Fibroblast of skin of left biceps (primary cell): ENCODE data around the gene FRMD8.

Experiments
- DNase-seq, 2 experiments: peaks; one replicate each; pipeline ENCODE4 v3.0.0-alpha.2; 2013; ENCODE audit warnings: low read depth in 2 of 2

Gene FRMD8

DNA sequence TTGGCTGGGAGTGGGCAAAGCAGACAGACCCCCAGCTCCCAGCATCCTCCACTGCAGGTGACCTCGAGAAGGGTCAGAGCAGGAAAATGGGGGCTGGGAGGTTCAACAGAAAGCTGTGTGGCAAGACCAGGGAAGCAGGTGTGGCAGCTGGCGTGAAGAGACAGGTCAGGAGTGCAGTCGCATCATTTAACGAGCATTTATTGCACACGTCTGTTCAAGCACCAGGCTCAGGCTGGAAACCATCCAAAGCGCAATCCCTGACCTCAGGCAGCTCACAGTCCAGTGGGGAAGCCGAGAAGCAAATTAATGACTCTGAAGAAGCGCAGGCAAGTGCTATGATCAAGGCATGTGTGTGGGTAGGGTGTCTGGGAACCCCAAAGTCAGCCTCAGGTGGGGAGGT lies 11.4 kb upstream of the FRMD8 start:
- DNase-seq, result no peak

DNA sequence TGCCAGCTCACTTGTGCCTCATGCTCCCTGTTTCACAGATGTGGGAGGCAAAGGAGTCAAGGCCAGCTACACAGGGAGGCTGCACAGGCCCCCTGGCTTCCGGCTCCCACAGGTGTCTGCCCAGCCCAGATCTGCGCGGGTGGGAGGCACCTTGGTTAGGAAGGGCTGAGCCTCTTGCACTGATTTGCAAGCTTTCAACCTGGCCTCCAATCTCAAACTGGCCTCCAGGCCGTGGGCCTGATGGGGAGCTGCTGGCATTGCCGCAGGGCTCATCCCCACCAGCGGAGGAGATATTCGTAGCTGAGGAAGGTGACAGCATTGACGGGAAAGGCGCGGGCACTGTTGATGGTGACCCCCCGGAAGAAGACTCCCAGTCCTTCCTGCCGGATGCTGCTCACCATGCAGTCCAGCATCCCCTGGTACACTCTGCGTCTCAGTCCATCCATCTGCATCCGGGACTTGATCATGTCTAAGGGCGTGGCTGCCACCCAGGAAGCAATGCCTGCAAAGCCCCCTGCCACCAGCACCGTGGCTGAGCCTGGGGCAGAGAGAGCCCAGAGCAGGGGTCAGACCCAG lies 10.2 kb upstream of the FRMD8 start:
- DNase-seq, result no peak

DNA sequence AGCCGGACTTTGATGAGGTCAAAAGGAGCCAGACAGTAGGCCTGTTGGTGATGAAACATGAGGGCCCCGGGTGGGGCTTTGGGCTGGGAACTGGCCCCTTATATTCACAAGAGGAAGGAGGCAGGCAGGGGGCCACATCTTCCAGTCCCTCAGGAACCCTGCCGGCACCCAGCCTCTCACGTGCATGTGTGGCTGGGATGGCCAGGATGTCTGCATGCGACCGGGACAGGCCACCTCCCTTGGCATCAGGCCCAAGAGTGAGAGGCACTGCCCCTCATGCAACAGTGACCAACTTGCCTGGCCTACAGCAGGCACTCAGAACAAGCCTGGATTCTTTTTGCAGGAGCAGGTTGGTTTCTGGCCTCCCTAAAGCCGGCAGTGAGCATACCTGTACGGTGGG lies 9.4 kb upstream of the FRMD8 start:
- DNase-seq, result no peak

DNA sequence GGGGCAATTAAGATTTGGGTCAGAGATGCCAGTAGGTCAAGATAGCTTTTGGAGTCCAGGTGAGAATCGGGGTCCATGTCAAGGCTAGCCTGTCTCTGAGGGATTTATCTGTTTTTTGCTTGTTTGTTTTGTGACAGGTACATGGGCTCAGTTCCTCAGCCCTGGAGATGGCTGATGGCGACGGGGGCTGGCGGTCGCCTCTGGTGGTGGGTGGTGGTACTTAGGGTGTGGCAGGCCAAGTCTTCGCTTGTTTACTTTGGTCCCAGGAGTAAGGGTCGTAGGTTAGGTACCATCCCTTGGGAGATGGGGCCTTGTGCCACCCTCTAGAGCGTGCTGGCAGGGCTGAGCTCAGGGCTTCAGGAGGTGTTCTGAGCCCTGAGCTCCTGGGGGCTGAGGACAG lies 8.7 kb upstream of the FRMD8 start:
- DNase-seq, result no peak

DNA sequence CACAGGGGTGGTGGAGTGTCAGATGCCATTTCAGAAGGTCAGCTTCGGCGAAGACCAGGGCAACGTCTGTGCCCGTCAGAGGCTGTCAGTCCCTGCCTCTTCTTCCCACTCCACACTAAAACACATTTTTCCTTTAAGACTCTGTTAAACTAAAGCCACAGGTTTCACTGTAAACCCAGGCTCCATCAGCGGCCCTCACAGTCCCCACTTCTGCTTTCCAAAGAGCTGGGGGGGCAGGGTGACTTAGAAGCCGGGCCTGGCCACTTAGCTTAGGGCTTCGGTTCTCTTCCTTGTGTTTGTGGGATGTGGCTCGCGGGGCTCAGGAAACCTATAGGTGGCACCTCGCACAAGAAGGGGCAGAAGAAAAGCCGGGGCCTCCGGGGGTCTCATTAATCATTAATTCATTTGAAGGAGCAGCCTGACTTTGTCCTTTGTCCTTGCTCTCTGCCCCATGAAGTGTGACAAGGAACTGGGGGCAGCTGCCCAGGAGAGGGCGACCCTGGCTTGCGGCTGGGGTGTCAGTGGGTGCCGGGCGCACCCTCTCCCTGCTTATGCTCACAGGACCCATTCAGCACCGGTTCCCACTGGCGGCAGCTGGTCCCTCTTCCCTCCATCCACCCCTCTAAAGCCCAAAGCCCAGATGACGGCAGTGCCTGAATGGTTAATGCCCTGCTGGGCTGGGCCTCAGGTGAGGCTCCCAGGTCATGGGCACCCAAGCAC lies 8.1 kb upstream of the FRMD8 start:
- DNase-seq, result no peak

DNA sequence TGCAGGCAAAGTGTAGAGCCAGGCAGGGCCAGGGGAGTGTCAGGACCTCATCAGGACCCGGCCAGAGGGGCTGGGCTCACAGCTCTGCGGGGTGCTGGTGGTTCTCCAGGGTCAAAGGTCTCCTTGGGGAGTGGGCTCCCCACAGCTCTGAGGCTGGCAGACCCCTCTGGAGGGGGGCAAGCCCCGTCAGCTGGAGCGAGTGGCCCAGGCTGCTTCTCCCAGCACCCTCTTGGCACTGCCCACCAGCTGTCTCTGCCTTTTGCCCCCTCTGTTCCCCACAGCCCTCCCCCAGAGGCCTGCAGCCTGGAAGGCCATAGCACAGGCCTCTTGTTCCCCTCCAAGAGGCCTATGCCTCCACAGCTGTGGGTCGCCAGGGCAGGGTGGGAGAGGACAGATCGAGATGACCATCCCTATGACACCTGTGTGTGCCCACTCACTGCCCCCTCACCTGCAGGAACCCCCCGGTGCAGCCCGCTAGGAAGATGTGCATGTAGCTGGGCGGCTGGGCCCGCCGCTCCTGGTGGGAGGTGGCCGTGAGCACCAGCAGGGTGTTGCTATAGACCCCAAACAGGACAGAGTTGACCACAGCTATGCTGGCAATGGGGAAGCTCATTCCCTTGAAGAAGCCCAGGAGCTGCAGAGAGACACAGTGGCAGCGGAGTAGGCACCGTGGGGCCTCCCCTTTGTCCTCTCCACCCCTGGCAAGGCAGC lies 7.4 kb upstream of the FRMD8 start:
- DNase-seq, result no peak

DNA sequence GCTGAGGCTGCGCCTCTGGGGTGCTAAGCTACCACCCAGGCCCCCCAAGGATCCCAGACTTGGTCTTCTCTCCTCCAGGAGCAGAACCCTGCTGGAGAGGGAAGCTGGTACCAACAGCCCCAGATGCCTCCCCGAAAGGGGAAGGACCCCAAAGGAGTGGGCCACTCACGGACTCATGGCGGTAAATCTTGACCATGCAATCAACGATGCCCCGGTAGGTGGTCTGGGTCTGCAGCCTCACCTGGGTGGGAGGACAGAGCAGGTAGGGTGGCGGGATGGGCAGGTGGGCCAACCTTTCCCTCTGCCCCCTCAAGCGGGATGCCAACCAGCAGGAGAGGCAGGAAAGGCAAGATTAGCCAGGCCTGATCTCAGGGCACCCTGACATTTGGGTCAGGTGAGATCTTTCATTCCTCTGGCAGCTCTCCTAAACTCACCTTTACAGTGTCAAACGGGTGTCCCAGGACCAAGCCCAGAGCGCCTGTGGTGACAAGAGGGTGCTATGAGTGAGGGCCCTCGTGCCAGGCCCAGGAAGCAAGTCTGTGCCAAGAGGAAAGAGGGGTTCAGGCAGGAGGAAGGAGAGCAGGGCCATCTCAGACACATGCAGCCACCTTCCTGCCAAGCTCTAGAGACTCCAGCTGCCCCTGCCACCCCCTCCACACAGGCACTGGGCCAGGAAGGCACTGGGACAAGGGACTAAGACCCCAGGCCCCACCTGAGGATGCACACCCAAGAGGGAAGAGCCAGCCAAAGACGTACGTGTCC lies 6.6 kb upstream of the FRMD8 start:
- no peak for DNase-seq

DNA sequence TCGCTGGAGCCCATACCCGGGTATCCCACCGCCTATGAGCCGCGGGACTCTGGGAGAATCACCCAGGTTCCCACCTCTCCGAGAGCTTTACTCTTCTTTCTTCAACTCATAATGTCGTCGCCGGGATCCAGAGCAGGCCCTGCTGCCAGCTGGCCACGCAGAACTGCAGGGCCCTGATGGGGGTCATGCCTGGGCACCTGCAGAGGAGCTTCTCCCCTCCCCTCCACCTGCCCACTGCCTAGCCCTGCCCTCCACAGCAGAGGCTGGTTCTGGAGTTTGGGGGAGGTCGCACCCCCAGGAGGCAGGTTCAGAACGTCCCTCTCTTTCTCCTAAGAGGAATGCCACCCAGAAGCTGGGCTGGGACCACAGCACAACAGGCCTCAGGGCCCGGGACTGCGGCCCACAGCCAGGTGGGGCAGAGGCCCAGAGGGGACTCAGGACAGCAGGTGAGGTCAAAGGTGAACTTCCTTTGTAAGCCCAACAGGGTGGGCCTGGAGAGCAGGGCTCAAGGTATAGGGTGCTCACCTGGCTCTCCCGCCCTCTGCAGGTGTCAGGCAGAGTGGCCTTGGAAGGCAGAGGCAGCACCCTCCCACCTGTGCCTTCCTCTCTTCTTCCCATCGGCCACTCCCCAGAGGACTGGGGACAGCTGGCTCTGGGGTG lies 5.8 kb upstream of the FRMD8 start:
- no peak for DNase-seq

DNA sequence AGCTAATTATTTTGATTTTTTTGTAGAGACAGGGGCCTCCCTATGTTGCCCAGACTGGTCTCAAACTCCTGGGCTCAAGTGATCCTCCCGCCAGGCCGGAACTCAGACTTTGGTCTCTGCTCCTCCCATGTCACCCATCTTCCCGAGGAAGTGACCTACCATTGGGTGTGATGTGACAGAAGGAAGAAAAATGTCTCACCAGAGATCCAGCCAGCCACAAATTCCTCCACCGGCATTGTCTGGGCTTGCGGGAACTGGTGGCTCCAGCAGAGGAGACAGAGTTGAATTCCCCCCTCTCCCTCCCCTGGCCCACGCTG lies 4.8 kb upstream of the FRMD8 start:
- no peak for DNase-seq

DNA sequence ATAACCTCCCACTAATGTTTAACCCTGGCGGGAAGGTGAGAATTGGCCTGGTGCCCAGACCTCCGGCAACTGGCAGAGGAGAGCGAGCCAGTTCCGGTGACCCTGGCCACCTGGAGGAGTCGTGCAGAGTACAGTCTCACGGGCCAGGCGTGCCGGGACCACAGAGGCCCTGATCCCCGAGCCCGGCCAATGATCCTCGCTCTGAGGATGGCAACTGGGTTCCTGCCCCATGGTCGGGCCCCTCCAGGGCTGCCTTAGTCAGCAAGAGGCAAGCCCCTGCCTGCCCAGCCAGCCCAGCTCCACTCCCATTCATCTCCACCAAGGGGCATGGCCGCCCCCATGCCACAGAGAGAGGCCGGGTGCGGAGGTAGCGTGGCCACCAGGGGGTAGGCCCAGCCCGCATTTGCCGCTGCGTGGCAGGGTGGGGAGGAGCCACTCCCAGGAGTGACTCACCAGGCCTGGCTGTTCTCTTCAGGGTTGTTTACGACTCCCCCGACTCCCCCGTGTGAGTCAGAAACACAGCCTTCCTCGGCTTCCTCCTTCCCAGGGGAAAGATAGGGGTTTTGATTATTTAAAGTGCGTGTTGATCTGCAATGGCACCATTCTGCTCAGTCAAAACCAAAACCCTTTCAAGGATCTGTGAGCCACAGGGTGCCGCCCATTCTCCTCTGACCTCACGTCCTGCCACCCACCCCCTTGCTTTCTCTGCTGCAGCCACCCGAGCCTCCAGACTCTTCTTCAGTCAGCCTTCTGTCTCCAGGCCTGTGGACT lies 4.2 kb upstream of the FRMD8 start, which contains the start of gene SLC25A45:
TSS of gene SLC25A45 (minus strand) at position 614 of the 771 bp plus-strand sequence. CDS start 695 bp downstream, outside the sequence.
- peak; percentile 96 to 97 for DNase-seq

DNA sequence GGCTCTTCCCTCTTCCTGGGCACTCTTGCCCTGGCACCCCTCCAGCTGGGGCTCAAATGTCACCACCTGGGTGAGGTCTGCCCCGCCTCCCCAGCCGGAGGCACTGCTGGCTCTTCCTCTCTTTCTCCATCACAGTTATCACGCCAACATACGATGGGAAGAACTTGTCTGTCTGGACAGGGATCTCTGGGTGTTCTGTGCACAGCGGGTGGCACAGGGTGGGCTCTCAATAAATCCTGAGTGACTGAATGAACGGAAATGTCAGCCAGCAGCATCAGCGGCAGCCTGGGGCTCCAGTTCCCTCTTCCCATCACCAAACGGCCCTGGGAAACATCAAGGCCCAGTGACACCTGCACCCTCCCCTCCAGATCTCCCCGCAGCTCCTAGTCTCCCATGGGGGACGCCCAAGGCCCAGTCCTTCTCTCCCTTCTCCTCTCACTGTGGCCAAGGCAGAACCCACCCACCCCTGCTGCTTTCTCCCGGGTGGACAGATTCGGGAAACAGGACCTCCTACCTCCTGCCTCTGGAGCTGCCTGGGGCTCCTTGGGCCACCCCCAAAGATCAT lies 3.6 kb upstream of the FRMD8 start:
- DNase-seq, result no peak

DNA sequence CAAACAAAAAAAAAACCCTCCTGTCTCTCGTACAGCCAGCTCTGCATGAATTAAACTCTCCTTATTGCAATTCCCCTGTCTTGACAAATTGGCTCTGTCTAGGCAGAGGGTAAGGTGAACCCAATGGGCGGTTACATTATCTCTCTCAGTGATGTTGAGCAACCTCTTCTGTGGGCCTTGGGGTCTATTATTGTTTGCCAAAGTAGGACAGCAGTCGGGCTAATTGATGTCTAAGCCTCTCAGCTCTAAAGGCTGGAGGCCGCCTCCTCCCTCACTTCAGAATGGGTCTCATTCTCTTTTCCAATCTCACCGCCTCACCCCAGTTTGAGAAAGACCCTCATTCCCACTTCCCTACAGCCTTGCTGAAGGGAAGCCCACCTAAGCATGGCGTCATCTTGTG lies 2.7 kb upstream of the FRMD8 start:
- no peak for DNase-seq

DNA sequence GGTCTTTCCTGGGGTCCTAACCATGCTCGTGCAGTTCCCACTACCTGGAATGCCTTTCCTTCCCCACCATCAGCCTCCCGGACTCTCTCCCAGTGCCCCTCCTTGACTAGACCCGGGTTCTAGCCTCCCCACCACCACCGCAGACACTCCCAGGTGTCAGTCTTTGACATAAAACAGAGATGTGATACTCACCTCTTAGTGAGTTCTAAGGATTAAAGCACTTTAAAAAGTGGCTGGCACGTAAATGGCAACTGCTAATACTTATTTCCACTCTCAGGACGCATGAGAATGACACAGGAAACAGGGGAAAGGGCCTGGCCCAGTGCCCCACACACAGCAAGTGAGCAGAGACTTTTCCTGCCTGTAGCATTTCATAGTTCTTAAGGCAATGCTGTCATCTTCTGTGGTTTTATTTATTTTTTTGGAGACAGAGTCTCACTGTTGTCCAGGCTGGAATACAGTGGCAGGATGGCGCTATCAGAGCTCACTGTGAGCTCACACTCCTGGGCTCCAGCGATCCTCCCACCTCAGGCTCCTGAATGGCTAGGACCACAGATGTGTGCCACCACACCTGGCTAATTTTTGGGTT lies 2.0 kb upstream of the FRMD8 start:
- DNase-seq, result no peak

DNA sequence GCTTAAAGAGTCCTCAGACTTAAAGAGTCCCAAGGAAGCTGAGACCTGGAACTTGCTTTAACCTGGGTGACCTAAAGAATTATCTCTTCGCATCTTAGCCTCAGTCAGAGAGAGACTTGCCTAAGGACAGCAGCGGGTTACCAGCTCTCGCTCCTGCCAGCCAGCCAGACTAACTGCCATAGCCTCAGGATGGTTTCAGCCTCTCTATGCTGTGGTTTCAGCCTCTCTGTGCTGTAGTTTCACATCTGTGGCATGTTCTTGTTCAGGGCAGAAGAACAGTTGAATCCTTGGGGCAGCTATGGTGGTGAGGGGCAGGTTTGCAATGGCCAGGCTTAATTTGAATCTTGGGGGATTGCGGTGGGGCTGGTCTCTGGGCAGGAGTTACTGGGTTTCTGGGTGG lies 2.3 kb downstream of the FRMD8 start:
- no peak for DNase-seq

DNA sequence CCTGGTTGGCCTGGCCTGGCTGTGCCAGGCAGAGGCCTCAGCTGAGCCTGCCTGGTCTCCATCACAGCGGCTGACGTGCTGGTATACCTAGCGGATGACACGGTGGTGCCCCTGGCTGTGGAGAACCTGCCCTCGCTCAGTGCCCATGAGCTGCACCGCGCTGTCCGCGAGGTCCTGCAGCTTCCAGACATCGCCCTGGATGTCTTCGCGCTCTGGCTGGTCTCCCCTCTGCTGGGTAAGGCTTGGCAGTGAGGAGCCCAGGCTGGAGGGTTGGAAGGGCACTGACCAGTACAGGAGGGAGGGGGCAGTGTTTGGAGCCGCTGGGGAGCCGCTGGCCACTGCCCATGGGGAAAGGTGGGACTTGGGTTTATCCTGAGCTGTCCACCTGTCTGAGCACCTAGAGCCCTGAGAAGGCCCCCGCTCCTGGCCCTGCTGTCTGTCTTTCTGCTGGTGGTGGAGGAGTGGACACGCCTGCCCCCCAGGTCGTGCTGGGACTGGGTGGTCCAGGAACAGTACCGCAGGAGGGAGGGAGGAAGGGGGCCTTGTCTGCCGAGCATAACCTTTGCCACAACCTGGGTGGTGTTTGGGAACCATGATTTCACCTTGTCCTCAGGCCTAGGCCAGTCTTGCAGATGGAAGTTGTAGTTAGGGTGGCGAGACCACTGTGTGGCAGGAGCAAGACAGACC lies 3.0 kb downstream of the FRMD8 start:
- DNase-seq, result no peak

DNA sequence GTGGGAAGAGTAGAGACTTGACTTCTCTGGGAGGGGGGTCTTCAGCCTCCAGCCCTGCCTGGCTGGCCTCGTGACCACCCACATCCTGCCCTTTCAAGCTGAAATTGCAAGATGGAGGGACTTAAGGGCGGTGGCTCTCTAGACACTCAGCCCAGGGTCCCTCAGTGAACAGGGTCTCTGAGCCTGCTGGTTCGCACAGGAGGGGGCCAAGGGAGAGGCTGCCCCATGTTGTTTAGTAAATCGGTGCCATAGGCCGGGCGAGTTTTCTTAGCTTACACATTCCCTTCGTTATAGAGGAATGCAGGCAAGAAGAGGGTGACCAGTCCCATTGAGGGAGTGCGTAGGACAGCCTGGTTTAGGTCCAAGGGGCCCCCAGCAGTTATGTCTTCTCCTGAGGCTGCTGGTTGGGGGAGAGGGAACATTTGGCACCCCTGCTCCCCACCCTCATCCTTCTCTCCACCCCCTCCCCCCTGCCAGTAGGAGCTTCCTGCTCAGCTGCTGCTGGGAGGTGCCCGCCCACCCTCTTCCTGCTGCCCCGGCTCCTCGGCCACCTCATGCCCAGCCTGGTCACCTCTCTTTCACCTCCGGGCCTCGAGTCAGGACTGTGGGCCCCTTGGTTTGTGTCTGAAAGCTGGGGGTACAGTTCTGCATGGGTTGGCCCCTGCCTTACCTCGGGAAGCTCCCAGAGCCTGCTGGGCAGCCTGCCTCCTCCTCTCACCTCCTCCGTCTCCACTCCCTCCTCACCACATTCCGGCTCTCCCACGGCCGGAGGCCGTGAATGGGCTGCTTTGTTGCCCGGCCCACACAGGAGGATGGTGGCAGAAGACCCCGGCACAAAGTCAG lies 3.9 kb downstream of the FRMD8 start:
- no peak for DNase-seq

DNA sequence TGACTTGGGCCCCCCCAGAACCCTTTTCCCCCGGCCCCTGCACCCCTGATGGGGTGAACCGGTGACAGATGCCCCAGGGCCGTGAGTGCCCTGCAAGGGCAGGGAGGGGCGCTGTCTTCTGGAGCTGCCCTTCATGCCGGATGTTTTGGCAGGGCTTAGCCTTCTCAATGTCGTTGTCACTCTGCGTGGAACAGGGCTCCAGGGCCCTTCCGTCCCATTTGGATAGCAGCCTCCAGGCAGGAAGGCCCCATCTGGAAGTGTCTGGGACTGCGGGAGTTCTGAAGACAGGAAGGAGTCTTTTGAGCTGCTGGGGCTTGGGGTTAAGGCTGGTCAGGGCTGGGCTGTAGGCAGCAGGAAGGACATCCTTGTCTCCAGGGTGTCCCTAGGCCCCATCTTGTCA lies 4.6 kb downstream of the FRMD8 start:
- no peak for DNase-seq

DNA sequence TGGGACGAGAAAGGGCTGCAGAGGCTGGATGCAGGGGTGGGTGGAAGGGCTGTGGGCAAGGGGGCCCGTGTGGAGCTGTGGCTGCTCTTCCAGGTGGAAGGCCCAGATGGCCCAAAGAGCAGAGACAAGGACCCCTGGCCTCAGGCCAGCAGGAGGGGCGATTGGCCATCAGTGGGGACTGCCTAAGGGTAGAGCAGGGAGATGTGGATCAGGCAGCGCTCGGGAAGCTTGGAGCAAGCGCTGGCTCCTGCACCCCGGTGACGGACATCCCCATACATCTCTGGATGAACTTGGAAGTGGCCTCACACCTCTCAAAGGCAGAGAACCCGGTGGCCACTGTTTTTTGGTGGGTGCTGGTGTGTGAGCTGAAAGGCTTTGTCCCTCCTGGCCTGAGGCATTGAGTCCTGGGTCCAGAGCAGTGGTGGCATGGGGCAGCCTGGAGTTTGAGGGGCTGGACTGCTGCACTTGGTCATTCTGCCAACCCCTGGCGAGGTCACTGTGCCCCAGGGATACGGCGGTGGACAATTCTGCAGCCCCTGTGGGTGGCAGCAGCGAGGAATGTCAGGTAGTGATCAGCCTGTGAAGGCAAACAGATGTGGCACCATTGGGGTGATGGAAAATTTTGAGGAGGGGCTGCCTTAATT lies 5.9 kb downstream of the FRMD8 start:
- no peak for DNase-seq

DNA sequence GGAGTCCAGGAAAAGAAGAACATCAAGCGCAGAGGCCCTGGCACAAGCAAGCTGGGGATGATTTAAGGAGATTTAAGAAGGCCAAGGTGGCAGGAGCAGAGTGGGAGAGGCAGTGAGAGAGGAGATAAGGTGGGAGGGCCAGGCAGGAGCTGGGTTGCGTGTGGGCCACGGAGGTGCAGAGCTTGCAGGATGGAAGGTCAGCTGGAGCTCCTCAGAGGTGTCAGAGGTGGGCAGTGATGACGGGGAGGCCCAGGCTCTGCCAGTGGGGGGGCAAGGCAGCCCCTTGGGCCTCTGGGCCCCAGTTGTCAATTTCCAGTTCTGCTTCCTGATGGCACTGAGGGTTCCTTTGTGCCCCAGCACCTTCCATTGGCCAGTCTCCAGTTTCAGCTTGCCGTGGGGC lies 6.5 kb downstream of the FRMD8 start:
- no peak for DNase-seq
